HT1080 (cell line): Measurements from ENCODE around the gene LCNL1. TPM values are rescaled to one million over a fixed set of nuclear protein-coding genes. Genes with fewer than 3 reads are reported as not detected.

Experiments used
- DNase-seq: peaks from one replicate; pipeline ENCODE4 v3.0.0-alpha.2; 2015; ENCODE audit warnings: low read depth
- total RNA-seq: library from RNA; depleted of rRNA; stranded (reverse); fragments of >200 nt; shearing (Covaris generic); gene quantifications from 2 replicates; pipeline ENCODE4 v1.2.3, GENCODE V29; 2014

The LCNL1 gene
- total RNA-seq, 1 experiment from 2014 or later: not detected

DNA sequence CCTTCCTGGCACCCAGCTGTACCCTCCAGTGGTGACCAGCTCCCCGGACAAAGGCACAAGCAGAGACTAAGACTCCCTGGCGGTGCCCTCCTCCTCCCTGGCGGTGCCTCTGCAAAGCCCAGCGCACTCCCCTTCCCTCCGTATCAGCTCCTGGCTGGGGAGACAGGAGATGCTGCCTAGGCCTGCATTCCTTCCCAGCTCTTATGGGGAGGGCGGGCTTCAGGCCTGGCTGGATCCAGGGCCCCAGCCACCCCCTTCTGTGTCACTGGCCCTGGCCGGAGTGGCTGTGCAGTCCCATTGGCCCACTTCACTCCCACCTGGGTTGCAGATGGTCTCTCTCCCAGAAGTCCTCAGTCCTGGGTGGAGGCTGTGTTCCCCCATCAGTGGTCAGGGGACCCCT lies 24.3 kb upstream of the LCNL1 start:
- no peak for DNase-seq

DNA sequence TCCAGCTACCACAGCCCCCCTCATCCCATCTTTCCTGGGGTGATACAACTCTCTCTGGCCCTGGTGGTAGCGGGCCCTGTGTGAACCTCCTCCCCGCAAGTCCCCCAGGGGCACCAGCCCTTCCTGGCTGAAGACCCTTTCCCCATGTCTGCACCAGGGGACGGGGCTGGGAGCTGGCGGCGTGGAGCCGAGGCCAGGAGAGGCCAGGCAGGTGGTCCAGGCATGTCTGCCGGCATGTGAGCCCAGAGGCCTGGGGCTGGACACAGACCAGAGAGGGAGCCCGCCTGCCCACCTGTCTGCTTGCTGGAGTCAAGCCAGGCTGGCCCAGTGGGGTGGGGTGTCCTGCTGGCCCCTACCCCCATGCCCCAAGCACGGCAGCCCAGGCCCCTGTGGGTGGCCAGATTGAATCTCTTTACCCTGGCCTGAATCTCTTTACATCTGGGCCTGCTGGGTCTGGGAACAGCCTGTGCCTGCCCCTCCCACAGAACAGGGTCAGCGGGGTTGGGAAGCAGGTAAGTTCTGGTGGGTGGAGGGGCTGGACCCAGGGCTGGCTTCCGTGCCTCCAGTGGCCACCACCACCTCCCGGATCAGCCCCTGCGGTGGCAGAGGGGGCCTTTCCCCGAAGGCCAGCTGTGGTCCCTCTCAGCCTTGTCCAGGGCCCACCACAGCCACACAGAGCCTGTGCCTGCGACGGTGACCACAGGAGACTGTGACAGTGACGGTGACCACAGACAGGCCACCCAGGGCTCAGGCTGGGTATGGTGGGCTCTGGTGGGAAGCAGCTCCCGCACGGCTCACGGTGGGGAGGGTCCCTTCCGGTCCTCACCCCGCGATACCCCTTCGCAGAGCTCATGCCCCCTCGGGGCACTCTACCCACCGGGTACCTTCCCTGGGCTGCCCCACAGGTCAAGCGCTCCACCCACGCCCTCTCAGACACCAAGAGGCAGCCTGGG lies 23.6 kb upstream of the LCNL1 start:
- DNase-seq: no peak

DNA sequence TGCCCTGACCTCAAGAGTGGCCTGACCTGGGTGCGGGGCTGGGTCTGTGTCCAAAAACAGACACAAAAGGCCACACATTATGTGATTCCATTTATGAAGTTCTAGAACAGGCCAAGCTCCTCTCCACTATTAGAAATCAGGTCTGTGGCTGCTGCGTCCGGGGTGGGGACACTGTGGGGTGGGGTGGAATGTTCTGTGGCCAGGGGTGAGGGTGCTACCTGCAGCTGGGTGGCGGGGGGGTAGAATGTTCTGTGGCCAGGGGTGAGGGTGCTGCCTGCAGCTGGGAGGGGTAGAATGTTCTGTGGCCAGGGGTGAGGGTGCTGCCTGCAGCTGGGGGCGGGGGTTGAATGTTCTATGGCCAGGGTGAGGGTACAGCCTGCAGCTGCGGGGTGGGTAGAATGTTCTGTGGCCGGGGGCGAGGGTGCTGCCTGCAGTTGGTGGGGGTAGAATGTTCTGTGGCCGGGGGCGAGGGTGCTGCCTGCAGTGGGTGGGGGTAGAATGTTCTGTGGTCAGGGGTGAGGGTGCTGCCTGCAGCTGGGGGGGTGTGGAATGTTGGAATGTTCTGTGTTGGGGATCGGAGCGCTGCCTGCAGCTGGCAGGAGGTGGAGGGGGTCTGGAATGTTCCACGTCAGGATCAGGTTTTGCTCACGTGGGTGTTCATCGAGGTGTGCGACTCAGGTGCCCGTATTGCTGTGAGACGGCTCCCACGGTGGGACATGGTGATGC lies 22.4 kb upstream of the LCNL1 start:
- DNase-seq: no peak

DNA sequence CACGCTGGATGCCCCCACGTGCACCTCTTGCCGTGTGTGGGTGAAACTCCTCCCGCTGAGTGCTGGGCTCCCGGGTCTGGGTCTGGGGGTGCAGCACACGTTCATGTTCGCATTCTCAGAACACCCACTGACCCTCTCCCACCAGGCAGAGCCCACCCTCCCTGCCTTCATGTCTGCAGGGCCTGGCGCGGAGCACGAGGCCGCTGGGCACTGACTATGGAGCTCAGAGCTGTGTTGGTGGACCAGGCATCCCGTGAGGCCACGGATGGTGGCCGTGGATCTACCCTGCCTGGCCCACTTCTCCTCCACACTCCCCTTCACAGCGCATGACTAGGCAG lies 21.9 kb upstream of the LCNL1 start:
- no peak for DNase-seq

DNA sequence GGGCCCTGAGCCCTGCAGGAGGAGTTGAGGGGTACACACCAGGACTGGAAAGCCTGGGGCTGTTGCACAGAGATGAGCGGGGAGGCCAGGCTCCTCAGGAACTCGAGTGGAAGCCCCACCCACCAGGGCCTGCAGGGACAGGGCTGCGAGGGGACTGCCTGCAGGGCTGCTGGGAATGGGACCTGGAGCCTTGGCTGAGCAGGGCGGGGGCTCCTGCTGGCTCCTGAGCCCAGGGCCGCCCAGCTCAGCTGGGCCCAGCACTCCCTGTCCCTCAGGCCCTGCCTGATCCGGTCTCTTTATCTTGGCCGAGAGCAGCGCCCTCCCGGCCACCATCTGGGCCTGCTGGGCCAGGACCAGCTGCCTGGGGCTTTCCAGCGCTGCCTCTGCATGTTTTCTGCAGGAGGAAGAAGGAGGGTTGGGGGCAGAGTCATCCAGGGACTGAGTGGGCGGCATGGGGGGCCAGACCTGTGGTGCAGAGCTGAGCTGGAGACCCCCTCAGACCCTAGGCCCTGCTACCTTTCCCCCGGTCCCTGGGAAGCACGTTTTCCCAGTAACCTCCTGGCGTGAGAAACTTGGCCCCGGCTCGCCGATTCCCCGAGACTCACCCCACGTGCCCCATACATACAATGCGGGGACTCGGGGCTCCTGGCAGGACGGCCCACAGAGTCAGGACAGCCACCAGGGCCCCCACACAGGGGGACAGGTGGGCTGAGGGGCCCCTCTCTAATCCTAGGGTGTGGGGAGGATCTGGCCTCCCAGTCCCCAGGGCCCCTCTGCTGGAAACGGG lies 21.3 kb upstream of the LCNL1 start:
- DNase-seq: no peak

DNA sequence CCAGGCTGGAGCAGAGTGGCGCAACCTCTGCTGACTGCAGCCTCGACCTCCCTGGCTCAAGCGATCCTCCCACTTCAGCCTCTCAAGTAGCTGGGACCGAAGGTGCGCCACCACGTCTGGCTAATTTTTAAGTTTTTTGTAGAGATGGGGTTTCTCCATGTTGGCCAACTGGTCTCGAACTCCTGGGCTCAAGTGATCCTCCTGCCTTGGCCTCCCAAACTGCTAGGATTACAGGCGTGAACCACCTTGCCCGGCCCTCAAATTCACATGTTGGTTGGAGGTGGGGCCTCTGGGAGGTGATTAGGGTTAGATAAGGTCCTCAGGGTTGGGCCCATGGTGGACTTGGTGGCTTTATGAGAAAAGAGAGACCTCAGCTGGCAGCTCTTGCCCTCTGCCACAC lies 20.6 kb upstream of the LCNL1 start:
- no peak for DNase-seq

DNA sequence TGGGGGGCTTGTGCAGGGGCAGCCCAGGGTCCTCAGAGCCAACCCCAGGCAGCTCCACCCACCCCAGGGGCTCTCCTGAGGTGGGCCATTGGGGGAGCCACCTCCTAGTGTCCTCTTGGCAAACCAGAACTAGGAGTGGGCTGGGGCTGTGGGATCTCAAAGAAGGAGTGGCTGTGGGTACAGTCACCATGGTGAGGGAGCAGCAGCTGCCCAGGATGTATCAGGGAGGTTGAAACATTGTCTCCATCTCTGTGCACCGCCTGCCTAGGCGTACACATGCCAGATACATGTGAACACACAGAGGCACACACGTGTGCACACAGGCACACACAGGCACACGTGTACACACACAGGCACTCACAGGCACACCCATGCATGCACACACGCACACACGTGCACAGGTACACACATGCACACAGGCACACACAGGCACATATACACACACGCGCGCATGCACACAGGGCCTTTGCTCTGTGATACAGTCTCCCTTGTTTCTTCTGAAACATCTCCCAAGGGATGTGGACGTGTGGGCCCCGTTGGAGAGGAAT lies 20.0 kb upstream of the LCNL1 start:
- DNase-seq: no peak

DNA sequence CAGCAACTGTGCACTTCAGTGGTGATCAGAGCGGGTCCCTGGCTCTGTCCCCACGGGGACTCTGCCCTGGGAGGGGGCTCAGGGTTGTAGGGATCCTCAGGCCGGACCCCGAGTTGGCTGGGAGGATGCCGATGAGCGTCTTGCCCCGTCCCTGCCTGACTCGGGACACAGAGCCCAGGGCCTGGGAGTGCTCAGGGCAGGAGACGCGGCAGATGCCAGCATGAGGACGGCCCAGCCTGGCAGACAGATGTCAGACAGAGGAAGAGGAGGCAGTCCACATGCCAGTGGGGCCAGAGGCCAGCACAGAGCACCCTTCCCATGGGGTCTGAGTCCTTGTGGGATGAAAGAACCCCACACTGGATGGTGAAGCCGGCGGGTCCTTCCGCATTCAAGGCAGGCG lies 19.5 kb upstream of the LCNL1 start:
- no peak for DNase-seq

DNA sequence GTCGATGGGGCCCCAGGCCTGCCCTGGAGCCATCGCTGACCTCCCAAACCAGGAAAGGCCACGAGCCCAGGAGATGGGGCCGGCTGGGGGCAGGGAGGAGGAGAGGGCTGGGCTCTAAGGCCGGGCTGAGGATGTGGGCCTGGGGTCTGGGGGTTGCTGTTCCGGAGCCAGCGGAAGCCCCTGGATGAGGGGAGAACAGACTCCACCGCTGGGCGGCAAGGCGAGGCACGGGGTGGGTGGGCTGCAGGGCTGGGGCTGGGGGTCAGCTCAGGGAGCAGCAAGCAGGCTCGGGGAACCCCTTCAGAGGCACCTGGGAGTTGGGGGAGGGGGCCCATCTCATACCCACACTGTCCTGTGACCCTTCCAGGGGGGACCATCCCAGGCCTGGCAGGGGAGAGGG lies 19.0 kb upstream of the LCNL1 start:
- DNase-seq: no peak

DNA sequence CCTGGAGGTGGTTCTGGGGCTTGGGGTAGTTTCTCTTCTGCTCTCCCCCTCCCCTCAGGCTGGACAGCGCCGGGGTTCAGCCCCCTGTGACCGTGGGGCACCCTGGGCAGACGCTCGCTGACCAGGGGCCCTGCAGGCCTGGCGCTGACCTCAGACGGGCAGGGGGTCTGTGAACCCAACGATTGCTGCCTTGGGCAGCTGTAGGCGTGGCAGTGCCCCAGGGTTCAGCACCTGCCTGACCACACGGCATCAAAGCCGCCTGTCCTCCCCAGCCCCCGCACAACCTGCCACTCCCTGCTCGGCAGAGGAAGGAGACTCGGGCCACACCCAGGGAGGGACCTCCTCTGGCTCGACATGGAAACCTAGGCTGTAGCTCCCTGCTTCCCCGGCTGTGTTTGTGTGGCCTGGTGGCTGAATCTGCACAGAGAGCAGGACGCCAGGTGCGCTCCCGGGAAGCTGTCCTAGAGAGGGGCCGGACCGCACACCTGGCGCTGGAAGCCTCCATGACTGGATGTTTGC lies 18.6 kb upstream of the LCNL1 start:
- no peak for DNase-seq

DNA sequence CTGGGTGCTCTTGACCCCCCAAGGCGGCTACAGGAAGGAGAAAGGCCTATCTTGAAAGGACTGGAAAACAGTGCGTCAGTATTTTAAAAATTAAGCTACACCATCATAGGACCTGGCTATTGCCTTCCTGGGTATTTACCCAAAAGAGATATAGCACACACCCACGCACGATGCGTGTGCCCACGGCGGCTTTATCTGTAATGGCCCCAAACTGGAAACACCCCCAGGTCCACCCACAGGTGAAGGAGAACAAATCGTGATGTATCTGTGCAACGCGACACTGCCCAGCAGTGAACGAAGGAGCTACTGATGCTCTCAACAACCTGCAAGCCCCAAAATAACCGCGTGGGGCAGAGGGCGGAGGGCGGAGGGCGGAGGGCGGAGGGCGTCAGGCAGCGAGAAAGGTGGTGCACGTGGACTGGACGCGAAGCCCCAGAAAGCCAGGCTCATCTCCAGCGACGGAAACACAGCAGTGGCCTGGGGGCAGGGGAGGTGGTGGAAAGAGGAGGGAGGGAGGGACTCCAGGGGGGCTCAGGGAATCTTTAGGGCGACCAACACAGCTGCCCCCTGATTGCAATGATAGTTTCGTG lies 17.9 kb upstream of the LCNL1 start:
- no peak for DNase-seq

DNA sequence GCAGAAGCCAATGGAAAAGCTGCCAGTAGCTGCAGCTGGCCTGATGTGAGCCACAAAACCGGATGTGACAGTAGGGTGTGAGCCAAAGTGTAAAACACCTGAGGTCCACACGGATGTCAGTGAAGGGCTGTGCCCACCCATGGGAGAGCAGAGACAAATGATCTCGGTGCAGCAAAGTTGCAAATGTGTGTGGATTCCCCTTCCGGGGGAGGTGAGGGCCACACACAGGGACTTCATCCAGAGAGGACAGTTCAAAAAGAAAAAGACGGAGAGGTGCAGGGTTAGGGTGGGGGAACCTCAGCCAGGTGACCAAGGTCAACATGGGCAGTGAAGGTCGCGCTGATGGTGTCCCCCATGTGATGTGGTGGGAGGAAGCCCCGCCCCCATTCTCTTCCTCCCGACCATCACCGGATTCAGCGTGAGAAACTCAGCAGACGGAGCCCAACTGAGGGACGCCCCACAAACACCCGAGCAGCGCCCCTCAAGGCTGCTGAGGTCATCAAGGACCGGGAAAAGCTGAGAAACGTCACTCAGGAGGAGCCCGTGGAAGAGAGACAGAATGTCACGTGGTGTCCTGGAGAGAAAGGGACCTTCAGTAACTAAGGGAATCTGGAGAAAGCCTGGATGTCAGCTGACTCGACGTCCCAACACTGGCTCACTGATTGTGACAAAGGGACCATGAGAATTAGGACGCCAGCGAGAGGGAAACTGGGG lies 16.9 kb upstream of the LCNL1 start:
- no peak for DNase-seq

DNA sequence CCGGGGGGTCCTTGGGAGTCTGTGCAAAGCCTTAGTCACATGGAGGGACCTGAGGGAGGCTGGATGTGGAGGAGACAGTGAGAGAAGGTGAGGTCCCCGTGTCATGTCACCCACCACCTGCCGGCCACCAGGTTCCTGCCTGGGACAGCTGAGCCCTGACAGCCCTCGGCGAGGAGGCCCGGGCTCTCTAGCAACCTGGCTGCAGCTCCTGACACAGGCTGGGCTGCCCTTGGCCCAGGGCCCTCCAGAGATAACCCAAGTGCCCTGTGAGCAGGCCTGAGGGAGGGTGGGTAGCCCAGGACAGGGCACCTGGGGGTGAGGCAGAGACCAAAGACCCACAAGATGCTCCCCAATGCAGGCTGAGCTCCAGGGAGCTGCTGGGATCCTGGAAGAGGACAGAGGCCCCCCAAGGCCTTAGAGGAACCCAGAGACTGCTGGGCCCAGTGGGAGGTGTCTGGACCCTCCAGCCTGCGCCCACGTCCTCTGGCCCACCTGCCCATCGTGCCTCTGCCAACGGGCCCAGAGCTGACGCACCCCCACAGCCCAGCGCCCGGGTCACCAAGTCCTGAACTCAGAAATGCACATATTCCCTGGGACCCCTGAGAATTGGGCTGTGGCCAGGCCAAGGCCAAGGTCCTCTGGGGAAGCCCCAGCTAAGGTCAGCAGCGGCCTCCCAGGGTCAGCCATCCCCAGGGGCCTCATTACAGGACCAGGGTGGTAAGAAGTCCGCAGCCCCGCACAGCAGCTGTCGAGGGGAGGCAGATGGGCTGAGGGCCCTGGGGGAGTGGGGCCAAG lies 14.3 kb upstream of the LCNL1 start:
- no peak for DNase-seq

DNA sequence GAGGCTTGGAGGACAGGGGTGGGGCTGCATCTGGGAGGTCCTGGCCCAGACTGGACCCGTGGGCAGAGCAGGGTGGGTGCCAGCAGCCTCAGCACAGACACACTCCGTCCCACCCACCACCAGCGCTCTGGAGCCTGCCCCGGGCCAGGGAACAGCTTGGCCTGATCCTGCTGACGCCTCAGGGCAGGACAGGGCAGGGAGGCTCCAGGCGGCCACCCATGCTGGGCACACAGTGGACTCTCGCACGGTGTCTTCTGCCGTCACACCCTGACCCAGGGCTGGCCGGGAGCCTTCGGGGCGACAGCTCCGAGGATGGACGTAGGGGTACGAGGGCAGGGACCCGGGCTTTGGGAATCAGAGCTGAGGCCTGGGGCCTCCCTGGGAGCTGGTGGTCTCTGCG lies 13.6 kb upstream of the LCNL1 start:
- no peak for DNase-seq

DNA sequence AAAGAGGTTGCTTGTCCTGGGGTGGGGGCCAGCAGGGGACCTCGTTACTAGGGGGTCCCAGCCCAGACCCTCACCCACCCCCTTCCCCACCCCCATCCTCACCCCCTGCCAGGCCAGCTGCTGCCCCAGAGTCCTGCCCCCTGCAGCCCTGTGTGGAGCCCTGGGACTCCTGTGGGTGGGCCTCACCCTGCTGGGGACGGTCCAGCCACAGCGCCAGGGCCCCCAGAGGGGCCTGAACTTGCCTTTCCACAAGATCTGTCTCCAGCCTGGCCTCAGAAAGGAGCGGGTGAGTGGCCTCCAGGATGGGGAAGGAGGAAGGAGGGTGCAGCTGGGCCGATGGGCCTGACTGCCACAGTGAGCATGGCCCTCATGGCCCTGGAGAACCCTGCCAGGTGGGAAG lies 13.0 kb upstream of the LCNL1 start:
- DNase-seq: no peak

DNA sequence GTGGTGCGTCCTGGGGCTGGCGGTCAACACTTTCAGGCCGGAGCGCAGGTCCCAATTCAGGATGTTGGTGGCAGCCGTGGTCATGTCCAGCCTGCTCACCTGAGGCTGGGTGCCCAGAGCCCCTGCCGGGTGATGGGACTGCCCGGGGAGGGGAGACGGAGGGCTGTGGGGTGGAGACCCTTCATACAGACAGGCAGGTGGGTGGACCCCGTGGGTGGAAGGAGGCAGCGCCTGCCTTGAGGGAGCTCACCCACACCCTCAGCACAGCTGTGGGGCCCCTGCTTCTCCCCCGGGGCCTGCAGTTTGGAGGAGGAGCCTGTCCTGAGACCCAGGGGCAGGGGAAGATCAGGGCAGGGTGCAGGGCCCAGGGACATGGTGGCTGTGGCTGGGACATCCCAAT lies 12.4 kb upstream of the LCNL1 start:
- no peak for DNase-seq

DNA sequence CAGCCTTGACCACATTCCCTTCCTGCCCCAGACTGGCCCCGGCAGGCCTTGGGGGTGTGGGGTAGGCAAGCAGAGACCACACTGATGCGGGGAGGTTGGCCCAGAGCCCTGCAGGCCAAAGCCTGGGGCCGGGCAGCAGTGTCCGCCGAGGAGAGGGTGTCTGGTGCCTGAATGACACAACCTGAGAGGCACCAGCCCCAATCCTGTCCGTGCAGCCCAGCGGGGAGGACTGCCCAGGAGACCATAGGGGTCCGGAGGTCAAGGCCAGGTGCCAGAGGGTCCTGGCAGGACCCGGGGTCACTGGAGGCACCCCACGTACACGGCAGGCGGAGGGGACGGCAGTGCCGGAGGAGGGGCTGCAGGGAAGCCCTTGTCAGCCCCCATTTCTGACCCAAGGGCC lies 11.0 kb upstream of the LCNL1 start:
- DNase-seq: no peak

DNA sequence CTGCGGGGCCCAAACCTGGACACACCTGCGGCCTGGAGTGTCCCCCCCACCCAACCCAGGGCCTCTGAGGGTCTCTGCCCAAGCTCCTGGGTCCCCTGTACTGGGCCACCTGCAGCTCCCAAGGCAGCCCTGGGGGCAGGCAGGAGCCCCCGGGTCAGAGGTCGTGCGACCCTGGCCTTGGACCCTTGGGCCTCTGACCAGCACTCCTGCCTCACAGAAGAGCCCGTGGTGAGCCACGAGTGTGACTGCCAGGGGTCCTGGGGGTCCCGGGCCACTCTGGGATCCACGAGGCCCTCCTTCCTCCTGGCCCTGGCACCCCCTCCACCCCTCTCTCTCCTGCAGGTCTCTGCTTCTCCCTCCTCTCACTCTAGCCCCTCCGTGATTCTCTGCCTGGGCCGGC lies 10.5 kb upstream of the LCNL1 start:
- no peak for DNase-seq

DNA sequence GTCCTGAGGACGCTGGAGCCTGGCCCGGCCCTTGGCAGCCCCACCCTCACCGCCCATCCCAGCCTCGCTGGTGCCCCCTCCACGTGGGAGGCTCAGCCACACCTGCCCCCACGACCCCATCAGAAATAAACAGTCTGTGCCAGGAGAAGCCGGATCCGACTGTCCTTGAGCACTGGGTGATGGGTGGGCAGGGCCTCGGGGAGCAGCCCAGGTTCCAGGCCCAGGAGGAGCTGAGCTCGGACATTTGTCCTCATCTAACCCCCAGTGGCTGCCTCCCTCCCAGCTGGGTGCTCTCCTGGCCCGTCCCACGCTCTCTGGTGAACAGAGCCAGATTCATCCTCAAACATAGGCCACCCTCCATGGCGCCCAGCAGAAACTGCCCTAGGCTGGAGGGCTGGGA lies 10.1 kb upstream of the LCNL1 start:
- no peak for DNase-seq
